ENCODE results near the gene IGF1R.
A peak's percentile ranks its signal among the peaks of the same experiment; 100 is the strongest.

IGF1R gene

DNA sequence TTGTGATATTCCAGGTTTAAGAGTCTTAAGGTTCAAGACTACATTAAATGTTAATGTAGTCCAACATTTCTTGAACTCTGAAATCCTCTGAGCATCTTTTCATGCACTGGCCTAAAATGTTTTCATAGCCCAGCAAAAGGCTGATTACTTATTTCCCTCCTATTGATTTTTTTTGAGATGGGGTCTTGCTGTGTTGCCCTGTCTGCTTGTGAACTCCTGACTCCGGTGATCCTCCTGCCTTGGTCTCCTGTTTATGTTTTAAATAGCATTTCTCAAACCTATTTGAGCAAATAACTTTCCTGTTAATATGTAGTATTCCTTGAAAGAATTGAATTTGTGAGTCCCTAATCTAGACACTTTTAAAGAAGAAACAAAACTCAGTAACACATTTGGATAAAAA lies 133.5 kb downstream of the IGF1R start:
- TF ChIP-seq, protein P1, sequence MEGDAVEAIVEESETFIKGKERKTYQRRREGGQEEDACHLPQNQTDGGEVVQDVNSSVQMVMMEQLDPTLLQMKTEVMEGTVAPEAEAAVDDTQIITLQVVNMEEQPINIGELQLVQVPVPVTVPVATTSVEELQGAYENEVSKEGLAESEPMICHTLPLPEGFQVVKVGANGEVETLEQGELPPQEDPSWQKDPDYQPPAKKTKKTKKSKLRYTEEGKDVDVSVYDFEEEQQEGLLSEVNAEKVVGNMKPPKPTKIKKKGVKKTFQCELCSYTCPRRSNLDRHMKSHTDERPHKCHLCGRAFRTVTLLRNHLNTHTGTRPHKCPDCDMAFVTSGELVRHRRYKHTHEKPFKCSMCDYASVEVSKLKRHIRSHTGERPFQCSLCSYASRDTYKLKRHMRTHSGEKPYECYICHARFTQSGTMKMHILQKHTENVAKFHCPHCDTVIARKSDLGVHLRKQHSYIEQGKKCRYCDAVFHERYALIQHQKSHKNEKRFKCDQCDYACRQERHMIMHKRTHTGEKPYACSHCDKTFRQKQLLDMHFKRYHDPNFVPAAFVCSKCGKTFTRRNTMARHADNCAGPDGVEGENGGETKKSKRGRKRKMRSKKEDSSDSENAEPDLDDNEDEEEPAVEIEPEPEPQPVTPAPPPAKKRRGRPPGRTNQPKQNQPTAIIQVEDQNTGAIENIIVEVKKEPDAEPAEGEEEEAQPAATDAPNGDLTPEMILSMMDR (IDR thresholded peaks at IDR 0.05; ENCODE audit: insufficient read depth, low read depth, low read length, missing control alignments): no peak
- no peak overlapping the region for H3K4me3 ChIP-seq (ENCODE audit: low read depth, low read length)
- DNase-seq (ENCODE audit: low read depth): no peak

DNA sequence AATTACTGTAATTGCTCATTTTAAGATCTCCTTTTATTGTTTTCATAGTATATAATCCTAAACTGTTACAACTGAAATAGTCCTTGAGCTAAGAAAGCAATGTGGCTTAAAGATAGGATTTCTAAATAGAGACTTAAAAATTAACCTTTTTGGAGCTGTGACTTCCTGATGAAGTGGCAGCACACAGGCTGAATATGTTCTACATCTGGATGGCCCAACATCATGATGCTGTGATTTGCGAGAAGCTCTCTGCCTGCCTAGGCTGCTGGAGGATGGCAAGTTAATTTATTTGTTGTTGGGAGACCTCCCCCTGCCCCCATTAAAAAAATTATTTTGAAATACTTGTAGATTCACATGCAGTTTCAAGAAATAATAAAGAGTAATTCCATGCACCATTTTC lies 134.5 kb downstream of the IGF1R start:
- DNase-seq (ENCODE audit: low read depth): no peak
- H3K4me3 ChIP-seq (ENCODE audit: low read depth, low read length): no peak overlapping the region
- TF ChIP-seq, protein P1 (IDR thresholded peaks at IDR 0.05; ENCODE audit: insufficient read depth, low read depth, low read length, missing control alignments): no peak

DNA sequence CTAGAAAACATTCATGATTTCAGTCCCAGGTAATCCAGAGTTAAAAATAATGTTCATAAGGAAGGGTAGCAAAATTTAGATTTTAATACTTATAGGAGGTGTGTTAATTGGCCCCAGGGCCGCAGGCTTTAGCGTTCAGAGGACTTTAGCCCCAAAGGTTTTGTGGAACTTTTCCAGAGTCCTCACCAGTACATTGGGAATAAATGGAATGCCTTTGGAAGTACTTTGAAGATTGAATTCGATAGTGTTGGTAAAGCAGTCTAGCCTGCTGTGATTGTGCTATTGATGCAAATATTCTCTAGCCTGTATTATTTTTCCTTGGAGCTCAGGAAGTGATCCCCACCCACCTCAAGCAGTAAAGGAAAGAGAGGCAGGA lies 137.1 kb downstream of the IGF1R start:
- no peak overlapping the region for H3K4me3 ChIP-seq (ENCODE audit: low read depth, low read length)
- no peak for DNase-seq (ENCODE audit: low read depth)
- TF ChIP-seq, protein P1 (IDR thresholded peaks at IDR 0.05; ENCODE audit: insufficient read depth, low read depth, low read length, missing control alignments): no peak

DNA sequence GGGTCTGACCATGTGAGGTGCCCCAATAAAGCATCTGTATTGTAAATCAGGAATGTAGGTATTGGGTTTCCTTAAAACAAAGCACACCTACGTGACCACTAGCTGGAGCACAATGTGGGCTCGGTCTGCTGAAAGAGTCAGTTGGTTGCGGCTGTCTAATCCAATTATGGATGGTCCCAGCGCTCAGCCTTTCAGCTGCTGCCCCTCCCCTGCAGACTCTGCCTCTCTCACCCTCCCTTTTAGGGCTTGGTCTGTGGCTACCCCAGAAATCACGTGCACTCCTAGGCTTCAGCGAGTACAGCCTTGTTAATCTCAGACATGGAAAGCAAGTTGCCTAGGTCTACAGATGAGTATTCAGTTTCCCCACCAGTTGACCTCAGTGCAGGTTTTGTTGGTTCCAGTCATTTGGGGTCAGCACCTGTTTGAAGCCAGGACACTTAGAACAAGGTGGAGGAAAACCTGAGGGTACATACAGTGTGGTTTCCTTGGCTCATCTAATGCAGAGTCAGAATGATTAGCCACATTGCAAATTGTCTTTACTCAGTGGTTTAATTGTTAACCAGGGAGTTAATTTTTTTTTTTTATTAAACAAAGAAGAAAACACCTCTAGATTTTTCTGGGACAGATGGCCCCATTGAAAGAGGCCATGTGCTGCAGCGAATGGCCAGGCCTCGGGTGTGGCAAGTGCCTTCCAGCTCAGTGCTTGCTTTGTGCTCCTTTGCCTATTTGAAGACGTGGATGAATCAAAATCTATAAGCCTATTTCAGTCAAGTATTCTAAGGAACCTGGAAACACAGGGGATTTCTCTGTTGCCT lies 137.7 kb downstream of the IGF1R start:
- H3K4me3 ChIP-seq (ENCODE audit: low read depth, low read length): no peak overlapping the region
- DNase-seq (ENCODE audit: low read depth): peak; percentile 72
- TF ChIP-seq, protein P1 (IDR thresholded peaks at IDR 0.05; ENCODE audit: insufficient read depth, low read depth, low read length, missing control alignments): no peak

DNA sequence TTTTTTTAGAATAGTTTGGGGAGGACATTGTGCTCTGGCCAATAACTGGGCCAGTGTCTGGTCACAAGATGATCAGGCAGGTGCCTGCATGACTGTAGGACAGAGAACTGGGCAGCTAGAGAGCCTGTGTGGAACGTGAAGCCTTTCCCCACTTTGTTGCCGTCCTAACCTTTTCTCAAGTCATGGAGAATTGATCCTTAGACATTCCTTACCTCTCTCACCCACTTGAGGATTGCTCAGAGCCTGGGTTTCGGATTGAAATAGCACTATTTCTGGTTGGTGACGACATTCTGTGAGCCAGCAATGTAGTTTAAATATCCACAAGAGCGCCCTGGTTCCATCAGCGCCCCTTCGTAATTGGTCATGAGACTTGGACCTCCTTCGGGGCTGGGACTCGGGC lies 138.4 kb downstream of the IGF1R start:
- TF ChIP-seq, protein P1 (IDR thresholded peaks at IDR 0.05; ENCODE audit: insufficient read depth, low read depth, low read length, missing control alignments): no peak
- H3K4me3 ChIP-seq (ENCODE audit: low read depth, low read length): no peak overlapping the region
- DNase-seq (ENCODE audit: low read depth): no peak

DNA sequence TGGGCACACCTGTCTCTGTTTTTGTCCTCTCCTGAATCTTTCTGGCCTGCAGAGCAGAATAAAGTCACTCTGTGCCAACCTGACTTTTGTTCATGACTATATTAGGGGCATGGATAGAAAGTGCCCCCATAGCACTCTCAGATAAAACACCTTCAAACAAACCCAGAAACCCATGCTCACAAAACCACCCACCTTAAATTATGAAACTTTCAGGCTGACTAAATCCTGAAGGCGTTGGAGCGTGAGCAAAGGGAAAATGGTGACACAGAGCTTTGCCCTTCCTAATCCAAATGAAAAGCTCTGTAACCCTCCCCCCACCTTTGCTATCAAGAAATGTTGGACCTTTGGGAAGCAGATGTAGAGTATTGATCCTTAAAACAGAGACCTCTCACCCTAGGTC lies 138.9 kb downstream of the IGF1R start:
- no peak overlapping the region for H3K4me3 ChIP-seq (ENCODE audit: low read depth, low read length)
- TF ChIP-seq, protein P1 (IDR thresholded peaks at IDR 0.05; ENCODE audit: insufficient read depth, low read depth, low read length, missing control alignments): no peak
- DNase-seq (ENCODE audit: low read depth): no peak

Data from GM12865 (cell line).